Adipose tissue (tissue), 3 donors: ENCODE measurements around the gene CSTB. TPM values are rescaled to one million over a fixed set of nuclear protein-coding genes. Genes with fewer than 3 reads are reported as not detected.

Experiments
- H3K27ac ChIP-seq: one replicate; pipeline ENCODE4 v1.5.1; 2013; ENCODE audit warnings: low read depth, low read length
- WGBS, 3 donors: extraction: QIAGEN DNeasy Blood & Tissue Kit; methylation state at CpG; one replicate each; pipeline ENCODE4 v1.1.7; 2013; 5-methylcytosine and 5-hydroxymethylcytosine counted together
- polyA plus RNA-seq, 3 donors: library from polyadenylated mRNA; stranded (reverse); fragments of 200-250 nt; gene quantifications; one replicate each; pipeline ENCODE4 v1.2.3, GENCODE V29; 2013
- donor health status: healthy with polysubstance abuse.
- donor health status: Bipolar disorder and iron deficiency.
- donor health status: healthy.

Gene CSTB
- polyA plus RNA-seq, 3 donors: 25.0 to 92.0 (median 90.4) TPM

- H3K27ac ChIP-seq: no peak overlapping the region
- 76 to 83% (median 82%) methylated on average over 12 of the region's 12 CpGs for WGBS, 3 donors
Measured at GRCh38 chr21:43775190-43775589, 918 bp downstream of the CSTB start.

- WGBS, 3 donors: 96 to 97% (median 97%) methylated on average over 10 of the region's 10 CpGs
- no peak overlapping the region for H3K27ac ChIP-seq
Measured at GRCh38 chr21:43774163-43774562, 1.9 kb downstream of the CSTB start.

- 69 to 82% (median 71%) methylated on average over 6 of the region's 6 CpGs for WGBS, 3 donors
- H3K27ac ChIP-seq: no peak overlapping the region
Measured at GRCh38 chr21:43772425-43772821, 3.7 kb downstream of the CSTB start.

GRCh38 chr21:43771698-43772424, 4.2 kb downstream of the CSTB start:
- 75 to 87% (median 76%) methylated on average over 13 of the region's 13 CpGs for WGBS, 3 donors

GRCh38 chr21:43771199-43771675, 4.9 kb downstream of the CSTB start:
- no peak overlapping the region for H3K27ac ChIP-seq
- WGBS, 3 donors: 74 to 83% (median 81%) methylated on average over 13 of the region's 13 CpGs

More at GRCh38 chr21:43771698-43772424, 4.2 kb downstream of the CSTB start:
- H3K27ac ChIP-seq: no peak overlapping the region

GRCh38 chr21:43770066-43770655, 5.9 kb downstream of the CSTB start:
- WGBS, 3 donors: 87 to 93% (median 93%) methylated on average over 21 of the region's 21 CpGs
- H3K27ac ChIP-seq: no peak overlapping the region

GRCh38 chr21:43769325-43769958, 6.7 kb downstream of the CSTB start:
- no peak overlapping the region for H3K27ac ChIP-seq
- WGBS, 3 donors: 94 to 96% (median 95%) methylated on average over 11 of the region's 11 CpGs

- WGBS, 3 donors: 59 to 86% (median 83%) methylated on average over 7 to 8 of the region's 8 CpGs
Measured at GRCh38 chr21:43768868-43769167, 7.3 kb downstream of the CSTB start.

GRCh38 chr21:43767984-43768867, 7.9 kb downstream of the CSTB start:
- 58 to 61% (median 59%) methylated on average over 32 to 34 of the region's 34 CpGs for WGBS, 3 donors
- no peak overlapping the region for H3K27ac ChIP-seq

More at GRCh38 chr21:43768868-43769167, 7.3 kb downstream of the CSTB start:
- H3K27ac ChIP-seq: no peak overlapping the region

- 78 to 87% (median 86%) methylated on average over 15 of the region's 15 CpGs for WGBS, 3 donors
- no peak overlapping the region for H3K27ac ChIP-seq
Measured at GRCh38 chr21:43767498-43767983, 8.6 kb downstream of the CSTB start.

GRCh38 chr21:43766734-43767497, 9.2 kb downstream of the CSTB start:
- WGBS, 3 donors: 65 to 84% (median 82%) methylated on average over 31 to 34 of the region's 34 CpGs
- H3K27ac ChIP-seq: no peak overlapping the region

GRCh38 chr21:43764576-43765495, 11.3 kb downstream of the CSTB start:
- 74 to 85% (median 79%) methylated on average over 19 of the region's 19 CpGs for WGBS, 3 donors
- no peak overlapping the region for H3K27ac ChIP-seq

- H3K27ac ChIP-seq: no peak overlapping the region
- 81 to 90% (median 89%) methylated on average over 10 of the region's 10 CpGs for WGBS, 3 donors
Measured at GRCh38 chr21:43763901-43764523, 12.1 kb downstream of the CSTB start.

GRCh38 chr21:43762303-43763128, 13.6 kb downstream of the CSTB start:
- WGBS, 3 donors: 92 to 96% (median 92%) methylated on average over 14 to 15 of the region's 15 CpGs
- no peak overlapping the region for H3K27ac ChIP-seq

- WGBS, 3 donors: 95 to 98% (median 96%) methylated on average over 18 of the region's 18 CpGs
- no peak overlapping the region for H3K27ac ChIP-seq
Measured at GRCh38 chr21:43761886-43762285, 14.2 kb downstream of the CSTB start.
